Inflammatory macrophage treated with lipopolysaccharide for 4 hours (primary cell): ENCODE measurements around the gene TNNC1.

Experiments used
- DNase-seq: peaks from one replicate; pipeline ENCODE4 v3.0.0-alpha.2; 2020

Gene TNNC1

DNA sequence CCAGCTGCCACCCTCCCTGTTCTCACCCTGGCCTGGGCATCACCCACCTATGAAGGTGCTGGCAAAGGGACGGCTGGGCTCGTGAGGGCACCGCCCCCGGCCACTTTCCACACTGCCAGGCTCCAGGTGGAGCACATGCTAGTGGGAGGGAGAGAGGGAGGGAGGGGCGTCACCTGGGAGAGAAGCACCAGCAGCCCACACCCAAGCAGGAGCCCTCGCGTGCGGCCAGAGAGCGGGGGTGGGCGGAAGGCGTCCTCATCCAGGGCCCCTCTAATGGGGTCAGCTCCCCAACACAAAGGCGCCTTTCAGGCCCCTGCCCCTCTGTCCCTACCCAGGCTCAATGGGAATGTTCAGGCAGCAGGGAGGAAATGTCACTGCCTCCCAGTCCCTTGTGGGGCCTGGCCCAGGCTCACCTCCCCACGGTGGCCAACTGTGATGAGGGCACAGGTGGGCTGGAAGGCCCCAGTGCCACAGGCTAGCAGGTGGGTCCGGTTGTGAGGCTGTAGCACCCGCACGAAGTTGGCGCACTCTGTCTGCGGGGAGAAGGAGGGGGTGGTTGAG lies 12.0 kb downstream of the TNNC1 start:
- DNase-seq = no peak

DNA sequence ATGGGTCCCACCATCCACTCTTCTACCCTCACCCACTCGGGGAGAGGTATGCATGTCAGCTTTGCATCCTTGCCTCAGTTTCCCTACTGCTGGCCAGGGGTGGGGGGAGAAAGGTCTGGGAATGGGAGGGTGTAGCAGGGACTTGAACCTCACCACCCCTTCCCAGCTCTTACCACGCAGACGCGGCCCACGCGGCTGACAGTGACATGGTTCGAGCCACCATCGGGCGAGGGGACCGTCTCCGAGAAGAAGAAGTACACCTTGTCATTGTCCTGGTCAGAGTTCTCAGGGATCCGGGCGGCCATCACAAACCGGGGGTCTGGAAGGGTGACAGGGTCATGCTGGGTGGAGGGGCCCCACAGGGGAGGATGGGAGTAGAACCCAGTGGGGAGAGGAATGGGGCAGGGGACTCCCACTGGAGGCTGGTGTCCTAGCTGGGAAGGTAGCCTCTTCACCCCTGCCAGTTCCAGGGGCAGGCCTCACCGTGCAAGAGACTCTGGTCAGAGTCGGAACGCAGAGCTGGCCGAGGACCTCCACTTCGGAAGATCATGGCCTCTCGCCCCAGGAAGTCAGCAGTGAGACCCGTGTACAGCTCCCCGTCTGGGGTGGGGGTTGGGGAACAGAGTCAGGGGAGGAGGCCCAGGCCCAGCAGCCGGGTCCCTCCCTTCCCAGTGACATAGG lies 12.6 kb downstream of the TNNC1 start:
- no peak for DNase-seq

DNA sequence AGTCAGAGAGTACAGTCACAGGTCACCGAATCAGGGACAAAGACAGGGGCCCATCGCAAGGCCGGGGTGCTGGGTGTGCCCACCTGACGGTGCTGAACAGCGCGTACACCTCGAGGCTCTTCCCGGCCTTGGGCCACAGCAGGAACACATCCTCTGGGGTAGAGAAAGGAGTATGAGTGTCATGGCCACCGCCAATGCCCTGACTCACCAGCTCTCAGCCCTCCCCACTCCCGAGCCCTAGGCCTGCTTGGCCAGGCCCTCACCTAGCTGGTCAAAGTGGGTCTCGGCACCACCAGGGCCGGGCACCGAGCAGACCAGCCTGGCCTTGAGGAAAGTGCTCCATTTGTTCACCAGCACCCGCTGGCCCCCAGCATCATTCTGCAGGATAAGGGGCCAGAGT lies 13.2 kb downstream of the TNNC1 start:
- no peak for DNase-seq

DNA sequence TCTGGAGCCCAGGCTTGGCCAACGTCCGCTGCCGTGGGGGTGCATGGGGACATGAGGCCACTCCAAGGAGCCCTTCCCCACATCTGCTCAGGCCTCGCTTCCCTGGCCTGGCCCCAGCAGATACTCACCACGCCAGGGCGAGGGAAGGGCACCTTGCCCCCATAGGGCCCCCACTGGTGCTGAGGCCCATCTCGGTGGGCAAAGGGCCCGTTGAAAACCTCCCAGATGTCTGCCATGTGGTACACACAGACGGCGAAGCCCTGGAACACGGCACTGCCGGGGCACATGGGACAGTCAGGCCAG lies 13.6 kb downstream of the TNNC1 start:
- DNase-seq = no peak

DNA sequence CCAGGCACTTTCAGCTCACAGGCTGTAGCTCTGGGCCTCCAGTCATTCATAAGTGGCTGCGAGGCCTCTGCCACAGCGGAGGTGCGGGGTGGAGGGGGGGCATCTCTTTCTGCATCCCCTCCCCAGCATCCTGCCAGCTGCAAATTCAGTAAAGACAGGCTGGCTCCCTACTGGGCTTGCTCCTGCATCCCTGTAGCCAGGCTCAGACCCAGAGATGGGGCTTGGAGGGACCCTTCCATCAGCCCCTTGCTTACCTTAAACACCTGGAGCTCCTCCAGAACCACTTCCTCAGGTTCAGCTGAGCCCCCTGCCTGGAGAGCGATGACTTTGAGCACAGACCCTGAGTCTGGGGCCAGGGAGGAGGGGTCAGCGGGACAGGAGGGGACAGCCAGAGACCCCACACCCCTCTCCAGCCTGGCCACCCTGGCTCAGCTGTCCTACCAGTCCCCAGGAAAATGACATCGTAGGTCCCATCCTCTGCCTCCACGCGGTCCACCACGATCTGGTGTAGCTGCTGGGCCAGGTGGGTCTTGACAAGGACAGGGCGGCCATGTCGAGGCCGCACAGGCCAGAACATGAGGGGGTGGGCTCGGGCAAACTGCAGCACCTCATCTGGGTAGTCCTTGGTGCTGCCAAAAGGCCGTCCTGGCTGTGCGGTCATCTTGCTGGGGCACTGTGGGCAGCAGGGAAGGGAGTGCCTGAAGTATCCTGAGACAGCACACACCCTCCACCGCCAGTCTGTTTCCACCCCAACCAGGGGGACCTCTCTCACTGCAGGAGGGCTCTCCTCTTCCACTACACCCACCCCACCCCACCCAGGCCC lies 14.2 kb downstream of the TNNC1 start:
- no peak for DNase-seq

DNA sequence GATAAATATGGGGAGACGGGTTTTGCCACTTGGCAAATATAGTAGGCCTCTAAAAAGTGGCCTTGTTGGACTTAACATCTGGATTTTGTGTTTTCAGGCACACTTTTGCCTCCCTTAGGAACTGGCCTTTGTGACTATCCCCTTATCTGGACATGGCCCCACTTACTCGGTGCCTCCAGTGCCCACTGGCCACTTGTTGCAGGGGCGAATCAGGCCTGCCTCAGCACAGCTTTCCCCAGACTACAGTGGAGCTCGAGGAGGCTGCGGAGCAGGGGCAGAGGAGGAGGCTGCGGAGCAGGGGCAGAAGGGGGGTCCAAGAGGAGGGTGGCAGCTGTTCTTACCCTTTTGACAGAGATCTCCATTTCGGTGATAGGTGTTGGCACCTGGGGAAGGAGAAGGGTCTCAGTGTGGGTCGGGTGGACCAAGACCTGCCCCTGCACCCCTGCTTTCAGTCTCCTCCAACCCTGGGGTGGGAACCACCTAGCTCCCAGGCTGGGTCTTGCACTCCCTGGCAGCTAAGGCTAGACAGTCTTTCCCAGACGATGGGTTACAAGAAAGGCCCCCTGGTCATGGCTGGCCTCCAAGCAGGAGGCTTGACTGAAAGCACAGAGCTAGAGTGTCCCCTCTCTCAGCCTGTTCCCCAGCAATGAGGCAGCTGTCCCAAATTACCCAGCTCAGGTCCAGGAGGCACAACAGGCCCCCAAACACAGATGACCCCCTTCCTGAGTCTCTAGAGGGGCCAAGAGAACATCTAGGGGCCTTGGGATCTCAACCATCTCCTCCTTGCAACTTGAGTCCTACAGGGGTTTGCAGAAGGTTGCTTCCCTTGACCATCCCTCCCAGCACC lies 15.0 kb downstream of the TNNC1 start:
- no peak for DNase-seq

DNA sequence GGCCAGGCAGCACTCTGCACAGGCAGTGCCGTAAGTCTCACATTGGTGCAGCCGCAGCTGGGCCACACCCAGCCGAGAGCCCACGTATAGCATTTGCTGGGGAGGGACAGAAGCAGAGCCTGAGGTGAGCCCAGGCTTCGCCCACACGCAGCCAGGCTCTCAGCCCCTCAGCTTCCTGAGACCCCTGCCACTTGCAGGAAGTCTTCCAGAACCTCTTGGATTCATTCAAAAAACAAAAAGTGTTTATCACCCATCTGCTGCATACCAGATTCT lies 15.8 kb downstream of the TNNC1 start:
- DNase-seq = no peak

DNA sequence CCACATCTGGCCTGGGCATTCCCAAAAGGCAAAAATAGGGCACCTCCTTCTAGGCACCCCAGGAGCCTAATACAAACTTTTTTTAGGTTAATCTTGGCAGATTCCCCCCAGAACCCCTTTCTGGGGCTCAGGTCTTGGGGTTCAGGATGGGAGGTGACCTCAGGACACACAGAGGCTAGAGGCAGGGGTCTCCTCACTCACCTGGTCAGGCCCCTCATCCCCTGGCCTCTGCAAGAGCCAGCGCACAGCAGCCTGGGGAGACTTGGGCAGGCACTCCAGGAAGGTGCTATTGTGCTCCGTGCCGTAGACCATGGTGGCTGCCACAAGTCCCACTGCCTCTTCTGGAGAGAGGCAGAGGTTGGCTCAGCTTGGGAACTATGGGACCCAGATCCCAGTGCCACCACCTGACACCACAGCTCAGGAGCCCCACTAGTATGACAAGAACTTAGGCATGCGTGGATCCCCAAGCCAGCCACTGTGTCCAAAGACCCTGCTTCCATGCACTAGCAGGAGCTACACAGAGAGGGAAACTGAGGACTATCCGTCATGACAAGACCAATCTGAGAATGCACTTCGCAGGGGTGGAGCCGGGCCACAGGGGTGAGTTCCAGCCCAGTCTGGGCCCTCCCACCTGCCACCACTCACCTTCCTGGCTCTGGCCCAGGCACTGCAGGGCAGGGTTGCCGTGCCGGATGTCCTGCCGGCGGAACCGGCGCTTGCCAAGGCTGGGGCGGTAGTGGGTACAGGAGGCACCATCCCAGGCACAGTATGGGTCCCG lies 16.3 kb downstream of the TNNC1 start:
- no peak for DNase-seq

DNA sequence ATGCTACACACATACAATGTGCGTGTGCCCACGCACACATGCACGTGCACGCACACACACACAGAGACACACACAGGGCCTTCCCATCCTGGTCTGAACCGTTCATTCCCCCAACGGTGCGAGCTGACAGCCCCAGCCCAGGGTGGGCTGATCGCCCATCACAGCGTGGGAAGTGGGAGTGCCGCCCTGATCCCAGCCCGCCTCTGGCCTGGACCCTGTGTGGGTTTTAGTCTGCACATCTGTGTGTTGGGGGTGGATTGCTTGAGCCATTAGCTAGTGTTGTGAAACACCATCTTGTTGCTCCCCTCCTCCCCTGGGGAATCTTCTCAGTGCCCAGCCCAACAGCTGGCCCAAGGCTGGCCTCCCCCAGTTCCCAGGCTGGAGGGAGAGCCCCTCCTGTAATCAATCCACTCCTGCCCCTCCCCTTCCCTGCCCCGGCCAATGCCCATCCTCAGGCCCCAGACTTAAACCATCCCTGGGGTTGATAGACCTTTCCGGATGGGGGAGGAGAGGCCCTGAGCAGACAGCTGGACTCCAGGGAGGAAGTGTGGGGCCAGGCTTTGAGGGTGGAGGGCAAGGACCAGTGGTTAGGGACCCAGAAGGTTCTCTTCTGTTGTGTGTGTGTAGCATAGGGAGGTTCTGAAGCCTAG lies 17.2 kb downstream of the TNNC1 start:
- no peak for DNase-seq

DNA sequence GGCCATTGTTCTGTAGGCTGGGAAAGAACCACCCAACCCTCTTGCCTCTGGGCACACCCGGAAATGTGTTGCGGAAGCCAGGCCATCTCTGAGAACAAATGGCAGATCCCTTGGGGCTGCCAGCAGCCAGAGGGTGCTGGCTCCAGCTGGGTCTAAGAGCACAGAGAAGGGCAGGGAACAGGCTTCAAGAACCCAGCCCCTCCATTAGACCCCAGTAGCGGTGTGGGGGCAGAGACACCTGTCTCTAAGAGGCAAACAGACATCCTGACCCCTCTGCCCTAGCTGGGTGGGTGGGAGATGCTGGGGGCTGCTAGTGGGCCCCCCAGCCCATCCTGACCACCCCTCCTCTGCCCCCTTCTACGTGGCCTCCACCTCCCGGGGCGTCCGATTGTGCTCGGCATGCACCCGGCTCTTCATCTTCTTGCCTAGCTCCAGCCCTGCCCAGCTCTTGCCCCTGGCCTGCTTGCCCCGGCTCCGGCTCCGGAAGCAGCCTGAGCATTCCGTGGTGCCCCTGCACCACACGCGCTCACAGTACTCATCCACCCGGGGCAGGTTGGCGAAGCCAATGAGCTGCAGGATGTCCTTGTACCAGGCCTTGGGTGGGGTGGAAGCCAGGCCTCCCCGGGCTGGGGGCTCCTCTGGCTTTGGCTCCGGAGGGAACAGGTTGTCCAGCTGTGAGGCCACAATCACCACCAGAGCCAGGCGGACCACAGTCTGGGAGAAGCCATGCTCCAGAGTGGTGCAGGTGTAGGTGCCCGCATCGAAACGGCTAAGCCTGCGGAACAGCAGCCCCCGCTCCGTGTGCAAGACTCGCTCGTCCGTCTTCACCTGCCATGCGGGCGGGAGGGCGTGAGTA lies 18.4 kb downstream of the TNNC1 start:
- no peak for DNase-seq

DNA sequence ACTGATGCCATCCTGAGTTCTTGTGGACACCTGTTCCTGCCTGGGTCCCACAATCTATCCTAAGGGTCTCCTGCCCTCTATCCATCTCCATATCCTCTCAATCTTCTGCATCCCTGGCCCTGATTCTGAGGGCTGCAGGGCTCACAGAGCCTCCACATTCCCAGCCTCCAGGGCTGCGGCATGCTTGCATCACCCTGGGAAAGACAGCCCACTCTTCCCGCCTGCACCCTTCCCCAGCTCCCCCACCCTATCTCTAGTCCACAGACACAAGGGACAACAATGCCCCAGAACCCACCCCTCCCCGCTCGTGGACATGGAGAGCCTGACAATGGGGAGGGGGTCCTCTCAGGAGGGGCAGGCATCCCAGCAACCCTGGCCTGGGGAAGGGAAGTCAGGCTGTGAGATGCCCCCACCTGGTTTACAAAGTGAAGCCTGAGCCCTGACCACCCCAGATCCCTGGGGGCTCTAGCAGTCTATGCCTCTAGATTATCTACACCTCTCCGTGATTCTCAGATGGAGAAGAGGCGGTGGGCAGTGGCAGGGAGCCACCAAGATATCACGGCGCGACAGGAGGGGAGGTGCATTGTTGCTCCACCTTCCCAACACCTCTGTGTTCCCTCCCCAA lies 19.2 kb downstream of the TNNC1 start:
- DNase-seq = no peak

DNA sequence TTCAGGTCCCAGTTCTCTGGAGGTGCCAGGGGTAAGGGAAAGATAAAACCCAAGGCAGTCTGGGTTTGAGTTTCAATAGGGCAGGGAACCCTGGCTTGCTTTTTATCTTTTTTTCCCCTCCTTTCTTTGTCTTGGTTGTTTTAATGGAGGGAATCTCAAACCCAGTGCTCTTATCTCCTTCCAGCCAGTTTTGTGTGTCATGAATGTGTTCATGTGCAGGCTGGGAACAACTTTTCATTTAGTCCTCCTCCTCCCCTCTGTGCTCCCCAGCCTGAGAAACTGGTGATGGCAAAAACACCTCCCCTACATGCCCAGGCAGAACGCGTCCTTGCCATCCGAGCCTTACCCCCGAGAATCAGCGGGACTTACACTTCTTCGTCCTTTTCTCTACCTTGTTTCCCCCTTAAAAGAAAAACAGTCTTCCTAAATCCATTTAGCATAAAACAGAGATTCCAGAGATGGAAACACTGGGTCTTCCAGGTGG lies 19.8 kb downstream of the TNNC1 start:
- no peak for DNase-seq

DNA sequence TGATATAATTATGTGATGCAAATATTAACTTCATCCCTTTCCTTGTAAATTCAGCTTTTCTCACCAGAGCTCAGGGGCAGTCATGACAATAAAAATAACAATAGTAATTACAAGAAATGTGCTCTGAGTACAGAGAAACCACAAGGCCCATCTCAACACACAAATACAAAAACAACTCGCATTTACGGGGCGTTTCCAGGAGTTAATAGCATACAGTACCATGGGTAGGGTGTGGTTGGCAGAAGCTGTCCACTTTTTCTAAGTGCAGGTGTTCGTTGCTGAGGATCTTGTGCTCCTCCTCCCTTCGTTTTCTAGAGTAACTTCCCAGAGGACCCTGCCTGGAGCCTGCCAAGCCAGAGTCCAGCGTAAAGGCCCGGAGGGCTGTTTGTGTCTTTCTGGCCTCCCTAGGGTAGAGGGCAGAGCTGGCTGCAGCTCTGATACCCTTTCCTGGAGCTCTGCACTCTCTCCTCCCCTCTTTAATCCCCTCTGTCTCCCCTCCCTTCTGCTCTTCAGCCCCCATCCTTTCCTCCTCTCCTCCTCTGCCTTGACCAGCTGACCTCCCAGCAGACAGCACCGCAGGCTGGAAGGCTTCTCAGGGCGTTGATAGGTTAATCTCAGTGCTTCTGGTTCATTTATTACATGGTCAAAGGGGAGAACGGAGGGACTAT lies 20.4 kb downstream of the TNNC1 start:
- DNase-seq = no peak

DNA sequence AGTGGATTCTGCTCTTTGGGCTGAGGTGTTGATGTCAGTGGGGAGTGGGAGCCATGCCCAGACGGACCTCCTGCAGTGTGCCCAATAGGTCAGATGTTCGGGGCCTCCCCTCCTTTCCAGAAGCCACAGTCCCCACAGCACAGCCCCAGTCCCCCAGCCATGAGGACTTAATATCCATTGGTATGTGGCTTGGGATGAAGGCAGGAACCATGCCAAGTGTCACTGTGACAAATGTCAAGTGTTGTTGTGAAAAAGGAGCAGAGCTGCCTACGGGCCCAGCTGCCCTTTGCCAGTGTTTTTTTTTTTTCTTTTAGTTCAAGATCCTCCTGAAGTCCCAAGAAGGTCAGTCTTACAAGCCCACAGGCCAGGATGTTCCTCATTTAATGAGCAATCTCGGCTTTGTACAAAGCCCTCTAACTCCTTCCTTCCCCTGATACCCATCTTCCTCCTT lies 21.1 kb downstream of the TNNC1 start:
- peak; percentile 57 for DNase-seq

DNA sequence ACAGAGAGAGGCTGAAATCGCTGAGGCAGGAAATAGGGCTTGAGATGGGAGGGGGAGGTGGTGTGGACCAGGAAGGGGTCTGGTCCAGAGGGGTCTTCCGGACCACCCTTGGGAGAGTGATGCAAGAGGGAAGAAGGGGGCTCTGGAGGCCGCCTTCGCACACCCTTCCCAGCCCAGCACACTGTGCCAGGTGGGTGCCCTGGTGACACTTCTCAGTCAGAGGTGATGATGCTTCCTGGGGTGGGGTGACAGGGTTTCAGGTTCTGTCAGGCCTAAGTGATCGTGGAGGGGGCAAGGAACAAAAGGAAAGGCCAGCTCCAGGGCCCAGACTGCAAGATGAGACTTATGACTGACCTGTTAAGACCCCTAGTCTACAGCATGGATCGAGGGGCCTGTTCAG lies 21.6 kb downstream of the TNNC1 start:
- no peak for DNase-seq

DNA sequence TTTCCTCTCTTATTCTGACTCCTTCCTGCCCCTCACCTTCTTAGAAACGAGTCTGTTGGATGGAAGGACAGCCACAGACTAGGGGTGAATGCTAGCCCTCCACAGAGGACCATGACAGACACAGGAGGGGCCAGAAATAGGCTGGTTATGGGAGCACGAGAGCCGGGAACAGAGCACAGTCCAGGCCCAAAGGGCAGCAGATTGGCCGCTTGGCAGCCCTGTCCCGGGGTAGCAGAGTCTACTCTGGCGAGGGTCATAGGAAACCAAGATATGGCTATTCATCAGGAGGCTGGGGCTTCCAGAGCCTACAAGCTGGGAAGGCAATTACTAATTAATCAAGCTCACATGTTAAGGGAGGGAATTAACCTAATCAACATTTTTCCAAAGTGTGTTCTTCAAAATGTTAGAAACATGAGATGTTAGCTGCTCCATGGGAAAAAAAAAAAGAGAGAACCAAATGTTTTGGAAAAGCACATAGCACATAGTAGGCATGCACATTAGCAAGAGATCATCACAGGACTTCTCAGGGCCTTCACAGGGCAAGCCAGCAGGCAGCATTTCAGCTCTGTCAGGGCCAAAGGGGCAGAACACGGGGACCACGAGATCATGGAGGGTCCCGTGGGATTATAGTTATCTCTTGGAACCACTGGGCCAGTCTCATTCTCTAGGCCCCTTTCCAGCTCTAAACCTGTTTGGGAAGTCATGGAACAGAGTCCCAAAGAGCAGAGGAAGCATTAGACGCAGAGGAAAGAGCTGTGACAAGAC lies 22.2 kb downstream of the TNNC1 start:
- no peak for DNase-seq

DNA sequence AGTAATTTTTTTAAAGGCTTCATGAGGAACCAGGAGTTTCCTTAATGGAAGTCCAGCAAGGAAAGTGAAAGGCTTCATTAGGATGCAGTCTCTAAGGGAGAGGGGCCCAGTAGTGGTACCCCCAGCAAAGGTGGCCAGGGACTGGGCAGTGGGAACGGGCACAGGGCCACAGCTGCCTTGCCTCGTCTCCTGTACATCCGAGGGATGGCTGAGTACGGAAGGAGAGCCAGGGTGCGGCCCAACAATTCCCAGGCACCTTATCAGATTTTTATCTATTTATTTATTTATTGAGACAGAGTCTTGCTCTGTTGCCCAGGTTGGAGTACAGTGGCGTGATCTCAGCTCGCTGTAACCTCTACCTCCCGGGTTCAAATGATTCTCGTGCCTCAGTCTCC lies 23.4 kb downstream of the TNNC1 start:
- no peak for DNase-seq

DNA sequence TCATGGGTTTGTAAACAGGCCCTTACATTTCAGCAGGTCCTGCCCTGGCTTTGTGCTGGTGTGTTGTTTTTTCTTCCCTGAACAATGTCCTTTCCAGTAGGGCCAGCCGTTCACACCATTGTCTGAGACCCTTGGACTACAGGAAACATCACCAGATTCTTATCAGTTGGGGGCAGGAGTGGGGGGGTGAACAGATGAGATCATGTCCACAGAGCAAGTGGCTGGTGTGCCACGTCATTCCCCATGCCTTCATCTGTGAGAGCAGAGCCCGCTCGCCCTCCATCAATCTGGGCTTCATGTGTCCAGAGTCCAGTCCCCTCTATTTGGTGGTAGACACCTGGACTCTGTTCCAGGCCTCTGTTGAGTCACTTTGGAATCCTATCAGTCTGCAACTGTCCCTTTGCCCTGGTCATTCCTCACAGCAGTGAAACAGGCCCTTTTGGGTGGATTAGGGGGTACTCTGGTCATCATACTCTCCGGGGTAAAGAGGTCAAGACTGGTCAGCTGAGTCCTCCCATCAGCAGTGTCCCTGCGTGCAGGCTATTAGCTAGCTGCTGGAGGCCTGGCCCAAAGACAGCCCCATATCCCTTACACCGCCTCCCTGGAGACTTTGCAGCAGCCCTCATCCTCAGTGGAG lies 23.9 kb downstream of the TNNC1 start:
- DNase-seq = no peak

DNA sequence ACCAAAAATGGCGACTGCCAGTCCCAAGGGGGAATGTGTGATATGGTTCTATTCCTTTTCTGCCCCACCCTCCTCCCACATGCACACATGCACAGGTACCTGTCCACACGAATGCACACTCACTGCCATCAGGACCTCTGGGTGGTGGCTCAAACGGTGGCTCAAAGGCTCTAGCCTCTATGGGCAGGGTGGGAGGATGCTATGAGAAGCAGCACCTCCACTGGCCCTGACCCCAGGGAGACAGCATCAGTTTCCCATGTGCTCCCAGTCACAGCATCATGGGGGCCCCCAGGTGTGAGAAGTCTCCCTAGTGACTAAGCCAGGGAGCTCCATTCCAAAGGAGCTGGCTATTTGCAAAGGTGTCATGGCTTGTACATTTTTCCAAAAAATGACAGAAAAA lies 24.8 kb downstream of the TNNC1 start:
- DNase-seq = no peak
